NB4 (cell line): ENCODE results near the gene TCF7L2.

ENCODE experiments used
- CTCF ChIP-seq: IDR thresholded peaks from one replicate; pipeline ENCODE4 v1.5.1; 2012; ENCODE audit warnings: low read depth, low read length
- POLR2A ChIP-seq: IDR thresholded peaks from 2 replicates; pipeline ENCODE4 v1.6.1; 2011; ENCODE audit warnings: mild to moderate bottlenecking; ENCODE audit not compliant: insufficient read length; ENCODE audit errors: extremely low read depth

- TF ChIP-seq CTCF = no peak
- no peak for TF ChIP-seq POLR2A
These were observed 31.3 kb upstream of the TCF7L2 start for GRCh38 chr10:112918771-112919170.
